ENCODE data around the gene SYNGR2.

SYNGR2 gene

GRCh38 chr17:78143214-78144146, 24.9 kb upstream of the SYNGR2 start:
- DNase-seq (ENCODE audit: low read depth in 2 of 2) = no peak

GRCh38 chr17:78144147-78144719, 24.1 kb upstream of the SYNGR2 start:
- DNase-seq (ENCODE audit: low read depth in 2 of 2) = no peak

GRCh38 chr17:78144736-78145641, 23.4 kb upstream of the SYNGR2 start:
- no peak for DNase-seq (ENCODE audit: low read depth in 2 of 2)

- DNase-seq (ENCODE audit: low read depth in 2 of 2) = no peak
Observed at GRCh38 chr17:78146471-78146869, 21.9 kb upstream of the SYNGR2 start.

- no peak for DNase-seq (ENCODE audit: low read depth in 2 of 2)
Observed at GRCh38 chr17:78146881-78147280, 21.5 kb upstream of the SYNGR2 start.

GRCh38 chr17:78147315-78147998, 20.9 kb upstream of the SYNGR2 start:
- DNase-seq (ENCODE audit: low read depth in 2 of 2) = no peak

GRCh38 chr17:78148286-78149016, 19.9 kb upstream of the SYNGR2 start:
- no peak for DNase-seq (ENCODE audit: low read depth in 2 of 2)

- DNase-seq (ENCODE audit: low read depth in 2 of 2) = no peak
Observed at GRCh38 chr17:78151514-78152008, 16.8 kb upstream of the SYNGR2 start.

- no peak for DNase-seq (ENCODE audit: low read depth in 2 of 2)
Observed at GRCh38 chr17:78154903-78155811, 13.2 kb upstream of the SYNGR2 start.

GRCh38 chr17:78159575-78160158, 8.7 kb upstream of the SYNGR2 start:
- no peak for DNase-seq (ENCODE audit: low read depth in 2 of 2)

- DNase-seq (ENCODE audit: low read depth in 2 of 2) = no peak
Observed at GRCh38 chr17:78163881-78164747, 4.3 kb upstream of the SYNGR2 start.

- DNase-seq (ENCODE audit: low read depth in 2 of 2) = no peak
Observed at GRCh38 chr17:78164748-78165607, 3.4 kb upstream of the SYNGR2 start.

GRCh38 chr17:78166416-78166815, 2.0 kb upstream of the SYNGR2 start:
- DNase-seq (ENCODE audit: low read depth in 2 of 2) = no peak

GRCh38 chr17:78168903-78169793, 767 bp downstream of the SYNGR2 start:
- peak; percentile 27 to 36 for DNase-seq (ENCODE audit: low read depth in 2 of 2)

GRCh38 chr17:78170692-78171590, 2.6 kb downstream of the SYNGR2 start:
- no peak for DNase-seq (ENCODE audit: low read depth in 2 of 2)

Data from activated CD8-positive, alpha-beta memory T cell treated with anti-CD3 and anti-CD28 coated beads for 4 hours (primary cell).